HG02981 (cell line): ENCODE measurements around the gene GEMIN7.

Source experiments
- ATAC-seq: cut with Tn5 transposase; IDR thresholded peaks from one replicate; pipeline ENCODE4 v1.9.1; 2021; ENCODE audit warnings: mild to moderate bottlenecking, moderate library complexity; ENCODE audit not compliant: unreplicated experiment

Gene GEMIN7

DNA sequence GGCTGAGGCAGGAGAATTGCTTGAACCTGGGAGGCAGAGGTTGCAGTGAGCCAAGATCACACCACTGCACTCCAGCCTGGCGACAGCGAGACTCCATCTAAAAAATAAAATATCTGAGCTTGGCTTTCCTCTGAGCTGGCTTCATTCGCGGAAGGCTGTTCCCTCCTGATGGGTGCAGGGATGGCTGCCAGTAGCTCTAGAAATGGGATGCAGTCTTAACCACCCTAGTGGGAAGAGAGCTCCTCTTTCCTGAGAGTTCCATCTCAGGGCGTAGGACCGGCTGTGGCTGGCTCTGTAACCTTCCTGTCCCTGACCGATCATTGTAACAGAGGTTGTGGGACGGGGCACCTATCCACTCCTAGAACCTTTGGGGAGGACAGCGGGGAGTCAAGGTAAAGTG is 46.3 kb downstream of the GEMIN7 start:
- ATAC-seq: no peak

DNA sequence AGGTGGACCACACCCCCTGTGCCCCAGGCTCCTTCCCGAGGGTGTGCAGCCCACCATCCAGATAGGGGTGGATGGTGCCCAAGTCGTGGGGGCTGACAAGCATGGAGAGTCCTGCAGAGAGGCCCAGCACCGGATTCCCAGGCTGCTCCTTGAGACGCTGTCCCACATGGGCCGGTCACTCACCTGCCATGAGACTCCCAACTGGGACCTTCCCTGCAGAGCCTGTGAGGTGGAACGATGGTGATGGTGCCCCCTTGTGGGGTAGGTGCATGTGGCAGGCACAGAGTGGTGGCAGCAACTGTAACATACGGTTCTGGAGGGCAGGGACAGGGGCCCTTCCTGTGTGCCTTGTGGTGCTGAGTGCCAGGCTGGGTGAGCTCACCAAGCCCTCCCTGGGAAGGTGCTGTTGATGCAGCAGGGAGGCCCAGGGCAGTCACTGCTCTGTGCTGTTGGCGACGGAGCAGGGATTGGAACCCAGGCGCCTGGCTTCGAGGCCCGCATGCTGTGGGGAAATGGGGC is 47.0 kb downstream of the GEMIN7 start:
- ATAC-seq: no peak

DNA sequence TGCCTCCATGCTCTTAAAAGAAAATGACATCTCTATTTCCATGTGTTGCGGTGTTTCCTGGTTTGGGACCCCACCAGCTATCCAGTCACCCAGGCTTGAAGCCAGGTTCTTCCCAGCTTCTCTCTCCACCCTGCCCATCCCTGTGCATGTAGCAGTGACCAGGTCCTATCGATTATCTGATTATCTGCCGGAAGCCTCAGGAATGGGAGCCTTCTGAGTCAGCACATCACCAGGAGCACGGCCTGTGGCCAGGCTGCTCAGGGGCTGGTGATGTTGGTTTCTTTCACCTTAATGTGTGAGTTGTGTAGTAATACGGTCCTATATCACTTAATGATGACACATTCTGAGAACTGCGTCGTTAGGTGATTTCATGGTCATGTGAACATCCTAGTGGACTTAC is 47.6 kb downstream of the GEMIN7 start:
- ATAC-seq: no peak

- ATAC-seq: no peak
Measured at GRCh38 chr19:45128146-45128545, 49.1 kb downstream of the GEMIN7 start.

DNA sequence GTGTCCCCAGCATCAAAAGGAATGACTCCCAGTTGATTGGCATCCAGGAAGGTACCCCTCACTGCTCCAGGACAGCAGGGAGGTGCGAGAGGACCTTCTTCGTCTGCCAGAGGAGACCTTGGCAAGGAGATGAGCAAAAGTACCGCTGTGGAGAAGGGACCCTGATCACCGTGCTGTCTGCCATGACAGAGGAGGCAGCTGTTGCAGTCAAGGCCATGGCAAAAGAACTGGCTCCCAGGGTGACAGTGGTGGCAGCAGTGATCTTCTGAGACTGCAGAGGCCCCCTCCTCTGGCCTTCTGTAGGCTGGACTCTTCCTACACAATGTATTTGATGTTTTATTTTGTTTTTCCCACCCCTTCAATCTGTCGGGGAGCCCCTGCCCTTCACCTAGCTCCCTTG is 49.7 kb downstream of the GEMIN7 start:
- no peak for ATAC-seq

DNA sequence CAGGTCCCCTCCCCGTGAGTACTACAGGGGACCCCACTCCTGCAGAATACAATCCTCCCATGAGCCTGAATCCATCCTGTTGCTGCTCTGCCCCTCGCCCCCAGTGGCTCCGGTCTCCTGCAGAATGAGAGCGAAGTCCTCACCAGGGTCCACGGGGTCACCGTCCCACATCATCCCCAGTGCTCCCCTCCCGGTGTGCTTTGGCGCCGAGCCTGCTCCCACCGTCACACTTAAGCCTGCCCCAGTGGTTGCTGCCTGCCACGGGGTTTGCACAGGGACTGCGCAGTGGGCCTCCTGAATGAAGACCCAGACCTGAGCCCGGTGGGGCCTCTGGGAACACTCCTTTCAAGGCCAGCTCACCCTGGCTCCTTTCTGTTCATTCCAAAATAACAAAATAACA is 51.2 kb downstream of the GEMIN7 start:
- ATAC-seq: no peak

DNA sequence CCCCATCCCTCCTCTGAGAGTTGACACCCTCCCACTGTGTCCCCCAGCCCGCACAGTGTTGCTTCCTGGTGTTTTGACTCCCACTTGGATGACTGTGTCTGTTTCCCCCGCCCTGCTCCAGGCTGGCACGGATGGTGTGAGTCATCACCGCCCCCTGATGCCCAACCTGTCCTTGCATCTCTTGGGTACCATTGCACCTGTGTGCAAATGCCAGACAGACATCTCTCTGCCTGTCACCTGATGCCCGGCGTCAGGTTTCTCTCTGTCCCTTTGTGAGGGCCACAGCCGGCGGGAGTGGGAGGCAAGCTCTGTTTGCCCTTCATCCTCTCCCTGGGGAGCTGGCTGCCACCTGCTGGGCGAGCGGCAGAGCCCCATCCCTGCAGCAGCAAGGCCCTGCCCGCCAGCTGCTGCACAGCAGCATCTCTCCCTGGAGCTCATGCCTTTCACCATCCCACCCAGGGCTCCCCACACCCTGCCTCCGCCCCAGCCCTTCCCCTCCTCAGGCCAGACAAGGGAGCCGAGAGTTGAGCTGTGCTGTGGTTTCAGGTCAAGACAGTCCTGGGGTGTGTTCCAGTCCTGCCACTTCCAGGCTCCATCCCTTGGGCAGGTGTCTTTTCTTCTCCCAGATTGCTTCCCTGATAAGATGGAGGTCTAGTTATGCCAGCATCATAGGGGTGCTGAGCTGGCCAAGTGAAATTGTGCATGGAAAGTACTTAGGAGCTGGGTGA is 52.0 kb downstream of the GEMIN7 start:
- no peak for ATAC-seq

DNA sequence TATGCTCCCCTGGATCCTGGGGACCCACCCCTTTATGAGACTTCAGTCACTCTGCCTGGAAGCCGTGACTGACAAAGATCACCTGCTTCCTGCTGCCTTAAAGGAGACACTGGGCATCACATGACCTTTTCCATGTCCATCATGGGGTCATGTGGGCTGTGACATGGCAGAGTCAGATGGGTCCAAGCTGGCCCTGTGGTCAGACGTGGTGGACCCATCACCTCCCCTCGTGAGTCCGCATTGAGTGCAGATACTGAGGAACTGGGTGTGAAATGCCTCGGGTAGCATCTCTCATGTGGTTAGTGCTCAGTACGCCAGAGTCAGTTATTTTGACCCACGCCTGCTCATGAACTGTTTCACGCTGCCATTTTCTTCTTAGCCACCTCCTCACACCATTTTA is 54.6 kb downstream of the GEMIN7 start:
- ATAC-seq: no peak

DNA sequence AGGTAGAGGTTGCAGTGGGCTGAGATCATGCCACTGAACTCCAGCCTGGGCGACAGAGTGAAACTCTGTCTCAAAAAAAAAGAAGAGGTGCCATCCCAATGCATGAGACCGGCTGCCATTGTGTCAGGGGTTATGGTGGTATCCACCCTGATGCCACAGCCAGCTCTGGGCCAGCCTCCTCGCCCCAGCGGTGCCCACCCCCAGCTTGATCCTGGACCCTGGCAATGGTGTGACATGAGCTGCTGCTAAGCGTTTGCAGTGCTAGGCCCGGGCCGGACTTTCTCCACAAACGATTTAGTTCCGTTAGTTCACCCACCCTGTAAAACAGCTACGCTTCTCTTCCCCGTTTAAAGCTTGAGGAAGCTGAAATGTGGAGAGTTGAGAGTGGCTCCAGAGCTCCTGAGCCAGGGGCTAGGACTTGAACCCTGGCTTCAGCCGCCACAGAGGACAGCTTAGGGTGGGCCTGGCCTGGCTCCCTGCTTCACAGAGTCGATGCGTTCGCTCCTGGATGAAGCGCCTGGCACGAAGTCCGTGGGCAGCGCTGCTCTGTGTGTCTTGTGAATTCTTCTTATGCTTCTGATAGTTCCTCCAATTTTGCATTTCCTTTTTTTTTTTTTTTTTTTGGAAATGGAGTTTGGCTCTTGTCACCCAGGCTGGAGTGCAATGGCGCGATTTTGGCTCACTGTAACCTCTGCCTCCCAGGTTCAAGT is 56.3 kb downstream of the GEMIN7 start:
- no peak for ATAC-seq

- ATAC-seq: no peak
Measured at GRCh38 chr19:45136507-45137178, 57.6 kb downstream of the GEMIN7 start.

DNA sequence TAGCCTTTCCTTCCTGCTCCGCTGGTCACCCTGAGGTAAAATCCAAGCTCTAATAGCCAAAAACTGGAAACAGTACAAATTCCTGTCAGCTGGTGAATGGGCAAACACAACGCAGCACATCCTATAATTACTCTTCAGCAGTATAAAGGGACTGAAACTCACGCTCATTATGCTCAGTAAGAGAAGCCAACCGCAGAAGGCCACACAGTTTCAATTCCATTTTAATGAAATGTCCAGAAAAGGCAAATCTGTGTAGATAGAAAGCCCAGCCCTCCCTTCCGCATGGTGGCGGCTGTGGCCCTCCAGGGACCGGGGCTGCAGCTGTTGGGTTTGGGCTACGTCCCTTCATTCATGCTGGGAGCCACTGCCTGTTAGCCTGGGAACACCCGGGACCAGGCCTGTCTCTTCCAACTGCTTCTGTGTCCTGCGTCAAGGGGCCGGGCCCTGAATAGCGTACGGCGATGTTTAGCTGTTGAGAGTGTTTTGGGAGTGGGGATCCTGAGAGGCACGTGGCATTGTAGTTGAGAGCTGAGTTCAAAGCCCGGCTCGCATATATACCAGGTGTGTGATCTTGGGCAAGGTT is 58.2 kb downstream of the GEMIN7 start:
- peak; percentile 58 for ATAC-seq

DNA sequence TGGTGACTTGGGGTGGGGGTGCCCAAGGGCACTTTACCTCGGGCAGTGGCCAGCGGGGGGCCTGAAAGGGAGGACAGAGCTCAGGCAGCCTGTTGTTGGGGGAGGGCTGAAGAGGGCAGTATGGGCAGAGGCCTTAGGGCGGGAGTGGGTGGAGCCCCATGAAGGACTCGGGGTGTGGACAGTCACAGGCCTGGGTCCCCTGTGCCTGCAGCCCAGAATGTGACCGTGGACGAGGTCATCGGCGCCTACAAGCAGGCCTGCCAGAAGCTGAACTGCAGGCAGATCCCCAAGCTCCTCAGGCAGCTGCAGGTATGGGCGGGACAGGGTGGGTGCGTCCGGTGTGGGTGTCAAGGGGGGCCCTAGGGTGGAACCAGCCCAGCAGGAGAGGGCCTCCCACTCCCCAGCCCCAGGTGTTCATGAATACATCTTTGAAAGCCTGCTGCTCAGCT is 59.3 kb downstream of the GEMIN7 start:
- ATAC-seq: no peak

DNA sequence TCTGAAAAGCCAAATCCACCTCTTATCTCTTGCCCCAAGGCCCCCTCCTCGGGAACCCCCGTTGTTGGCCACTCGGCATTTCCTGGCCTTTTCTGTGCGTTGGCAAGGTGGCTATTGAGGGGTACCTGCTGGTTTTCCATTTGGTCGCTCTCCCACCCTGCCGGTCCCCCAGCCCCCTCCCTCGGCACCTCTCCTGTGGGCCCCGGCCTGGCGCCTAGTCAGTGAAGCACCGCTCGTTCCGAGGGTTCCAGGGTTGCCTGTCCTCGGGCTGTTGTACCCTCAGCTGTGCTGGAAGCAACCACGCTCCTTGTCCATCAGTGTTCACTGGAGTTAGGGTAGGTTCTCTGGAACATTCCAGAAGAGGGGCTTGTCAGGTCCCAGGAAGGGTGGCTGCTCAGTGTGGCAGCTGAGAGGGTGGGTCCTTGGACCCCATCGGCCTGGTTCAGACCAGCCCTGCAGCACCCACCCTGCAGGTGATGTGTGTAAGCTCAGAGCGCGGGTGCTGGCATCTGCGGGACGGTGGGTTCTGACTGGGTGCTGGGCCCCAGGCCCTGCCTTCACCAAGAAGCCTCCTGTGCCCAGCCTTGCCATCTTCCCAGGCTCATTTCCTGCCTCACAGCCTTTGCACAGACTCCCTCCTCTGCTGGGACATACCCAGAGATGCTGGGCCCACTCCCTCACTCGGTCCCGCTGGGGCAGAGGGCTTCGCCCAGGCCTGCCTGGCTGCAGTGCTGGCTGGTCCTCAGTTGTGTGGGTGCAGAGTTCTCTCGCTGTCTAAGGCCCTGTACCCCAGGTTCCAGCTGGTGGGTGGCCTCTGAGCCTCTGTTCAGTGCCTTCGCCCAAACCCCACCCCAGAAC is 60.5 kb downstream of the GEMIN7 start:
- ATAC-seq: no peak

DNA sequence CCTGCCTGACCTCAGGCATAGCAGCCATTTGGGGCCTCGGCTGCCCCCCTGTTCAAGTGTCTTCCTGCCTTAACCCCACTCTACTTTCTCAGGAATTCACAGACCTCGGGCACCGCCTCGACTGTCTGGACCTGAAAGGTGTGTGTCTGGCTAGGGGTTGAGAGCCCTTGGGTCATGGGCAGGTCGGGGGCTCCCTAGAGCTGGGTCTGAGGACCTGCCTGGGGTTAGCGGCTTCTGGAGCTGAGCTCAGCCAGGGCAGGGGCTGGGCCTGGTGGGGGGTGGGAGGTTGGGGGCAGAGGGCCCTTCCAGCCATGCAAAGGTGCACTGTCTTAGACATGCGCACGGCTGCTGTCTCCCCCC is 61.1 kb downstream of the GEMIN7 start:
- no peak for ATAC-seq

GRCh38 chr19:45140533-45140932 is 61.5 kb downstream of the GEMIN7 start:
- no peak for ATAC-seq
